HG02885 (cell line): ENCODE measurements around the gene SMIM12.

ENCODE experiments used
- ATAC-seq: cut with Tn5 transposase; IDR thresholded peaks from one replicate; pipeline ENCODE4 v1.9.1; 2021; ENCODE audit warnings: mild to moderate bottlenecking; ENCODE audit not compliant: unreplicated experiment, poor library complexity

SMIM12 gene, protein sequence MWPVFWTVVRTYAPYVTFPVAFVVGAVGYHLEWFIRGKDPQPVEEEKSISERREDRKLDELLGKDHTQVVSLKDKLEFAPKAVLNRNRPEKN

DNA sequence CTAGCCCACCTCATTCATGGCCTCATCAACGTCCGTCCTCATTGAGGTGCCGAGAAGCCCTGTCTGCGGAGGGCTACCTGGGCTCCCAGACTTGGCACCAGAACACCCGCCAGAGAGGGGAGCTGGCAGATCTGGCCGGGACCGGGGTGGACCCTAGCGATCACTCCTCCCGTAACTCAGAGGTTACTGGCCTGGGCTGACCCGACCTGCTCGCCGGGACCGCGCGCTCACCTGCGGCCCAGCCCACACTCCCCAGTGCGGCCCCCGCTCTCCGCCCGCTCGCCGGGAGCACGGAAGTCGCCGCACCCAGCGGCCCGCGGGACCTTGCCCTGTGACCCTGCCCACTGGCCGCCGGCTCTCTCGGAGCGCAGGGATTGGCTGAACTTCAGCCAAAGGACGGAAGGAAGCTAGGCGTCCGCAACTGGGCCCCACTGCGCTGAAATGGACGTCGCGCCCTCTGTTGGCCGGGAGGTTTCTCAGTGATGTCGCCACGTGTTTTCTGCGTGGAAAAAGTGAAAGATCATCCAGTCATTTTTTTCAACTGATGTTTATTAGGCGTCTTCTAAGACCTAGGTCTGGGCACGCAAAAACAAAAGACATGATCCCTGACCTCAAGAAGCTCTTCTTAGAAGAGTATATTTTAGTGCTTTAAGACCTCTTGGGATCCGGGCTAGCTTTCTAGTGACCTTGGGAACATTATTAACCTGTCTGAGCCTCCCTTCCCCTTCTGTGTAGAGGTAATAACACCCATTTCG is at the start of gene SMIM12:
SMIM12 (minus strand) TSS at position 304 of the 755 bp plus-strand sequence. CDS start 3,772 bp downstream, outside the sequence.
- ATAC-seq: peak; percentile 98

DNA sequence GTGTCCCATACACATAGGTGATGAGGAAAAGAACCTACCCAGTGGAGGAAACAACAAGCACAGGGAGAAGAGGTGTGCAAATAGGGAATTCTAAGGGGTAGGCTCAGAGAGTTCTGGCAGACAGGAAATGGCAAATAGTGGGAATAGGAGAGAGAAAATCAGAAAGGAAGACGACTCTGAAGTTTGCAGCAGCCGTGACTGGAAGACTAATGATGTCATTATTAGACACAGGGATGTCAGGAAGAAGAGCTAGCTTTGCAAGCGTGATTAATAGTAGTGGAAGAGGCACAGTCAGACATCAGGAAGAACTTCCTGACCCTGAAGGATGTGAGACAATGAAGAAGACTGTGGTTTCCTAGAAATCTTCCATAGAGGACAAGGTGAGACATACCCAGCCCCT is 48.8 kb upstream of the SMIM12 start:
- no peak for ATAC-seq

DNA sequence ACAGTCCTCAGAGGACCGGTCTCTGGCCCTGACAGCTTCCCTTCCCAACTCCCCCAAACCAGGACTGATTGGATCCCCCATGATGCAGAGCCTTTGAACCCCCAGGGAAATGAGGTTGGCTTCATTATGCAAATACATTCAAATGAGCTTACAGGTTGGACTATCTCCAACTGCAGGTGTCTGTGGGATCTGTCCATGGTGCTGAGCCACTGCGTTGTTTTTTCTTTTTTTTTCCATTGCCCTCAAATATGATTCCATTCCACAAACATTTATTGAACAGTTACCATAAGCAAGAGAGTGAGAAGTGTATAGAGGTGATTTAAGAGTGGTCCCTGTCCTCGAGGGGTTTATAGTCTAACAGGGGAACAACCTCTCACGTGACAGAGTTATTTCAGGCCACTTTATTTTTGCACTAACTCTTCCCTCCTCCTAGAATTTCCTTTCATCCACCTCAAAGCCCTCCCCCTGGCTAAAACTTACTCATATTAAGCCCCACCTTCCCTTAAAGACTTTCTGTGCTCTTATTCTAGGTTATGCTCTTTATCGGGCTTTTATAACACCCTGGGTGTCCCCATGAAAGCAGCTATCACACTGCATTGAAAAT is 48.0 kb upstream of the SMIM12 start:
- no peak for ATAC-seq

DNA sequence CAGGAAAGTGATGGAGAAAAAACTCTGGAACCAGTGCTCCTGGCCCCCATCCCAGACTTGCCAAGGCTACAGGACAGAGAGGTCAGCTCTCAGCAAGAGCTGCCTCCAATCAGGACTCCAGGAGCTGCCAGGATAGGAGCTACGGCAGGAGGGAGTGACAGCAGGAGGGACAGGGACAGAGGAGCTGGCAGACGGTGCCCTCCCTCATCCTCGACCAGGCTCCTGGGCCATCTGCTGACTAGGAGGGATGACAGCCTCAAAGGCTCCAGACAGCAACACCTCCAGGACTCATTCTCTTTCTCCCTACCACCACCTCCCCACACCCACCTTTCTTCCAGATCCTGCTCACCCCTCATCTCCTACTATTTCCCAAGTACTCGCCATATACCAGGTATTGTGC is 47.2 kb upstream of the SMIM12 start:
- no peak for ATAC-seq

DNA sequence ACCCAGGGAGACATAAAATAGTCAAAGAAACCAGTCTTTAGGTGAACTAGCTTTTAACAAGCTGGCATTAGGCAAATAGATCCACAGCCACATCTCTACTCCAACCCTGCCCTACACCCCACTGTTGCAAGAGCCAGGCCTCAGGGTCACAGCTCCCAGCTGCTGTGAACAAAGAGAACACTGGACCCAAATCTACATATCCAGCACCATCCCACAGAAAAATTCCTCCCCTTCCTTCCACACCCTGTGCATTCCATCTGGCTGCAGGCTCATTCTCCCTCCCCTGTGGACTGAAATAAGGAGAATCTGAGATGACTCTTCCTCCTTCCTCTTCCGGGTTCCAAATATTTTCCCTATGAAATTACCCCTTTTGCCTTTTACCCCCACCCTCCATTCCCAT is 46.7 kb upstream of the SMIM12 start:
- ATAC-seq: no peak

DNA sequence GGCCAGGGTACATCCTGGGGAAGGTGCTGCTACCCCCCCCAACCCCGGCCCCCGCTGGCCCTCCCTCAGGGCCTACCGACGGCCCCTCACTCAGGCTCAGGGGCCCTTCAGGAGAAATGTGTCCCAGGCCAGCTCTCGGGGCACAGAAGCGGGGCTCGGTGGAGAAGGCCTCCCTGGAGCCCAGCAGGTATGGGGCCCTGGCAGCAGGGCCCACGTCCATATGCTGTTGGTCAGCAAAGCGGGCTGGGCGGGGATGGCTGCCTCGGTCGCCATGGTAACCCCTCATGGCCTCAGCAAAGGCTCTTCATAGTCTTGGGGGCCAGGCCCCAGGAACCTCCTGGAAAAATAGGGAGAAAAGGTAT is 45.5 kb upstream of the SMIM12 start:
- ATAC-seq: no peak

DNA sequence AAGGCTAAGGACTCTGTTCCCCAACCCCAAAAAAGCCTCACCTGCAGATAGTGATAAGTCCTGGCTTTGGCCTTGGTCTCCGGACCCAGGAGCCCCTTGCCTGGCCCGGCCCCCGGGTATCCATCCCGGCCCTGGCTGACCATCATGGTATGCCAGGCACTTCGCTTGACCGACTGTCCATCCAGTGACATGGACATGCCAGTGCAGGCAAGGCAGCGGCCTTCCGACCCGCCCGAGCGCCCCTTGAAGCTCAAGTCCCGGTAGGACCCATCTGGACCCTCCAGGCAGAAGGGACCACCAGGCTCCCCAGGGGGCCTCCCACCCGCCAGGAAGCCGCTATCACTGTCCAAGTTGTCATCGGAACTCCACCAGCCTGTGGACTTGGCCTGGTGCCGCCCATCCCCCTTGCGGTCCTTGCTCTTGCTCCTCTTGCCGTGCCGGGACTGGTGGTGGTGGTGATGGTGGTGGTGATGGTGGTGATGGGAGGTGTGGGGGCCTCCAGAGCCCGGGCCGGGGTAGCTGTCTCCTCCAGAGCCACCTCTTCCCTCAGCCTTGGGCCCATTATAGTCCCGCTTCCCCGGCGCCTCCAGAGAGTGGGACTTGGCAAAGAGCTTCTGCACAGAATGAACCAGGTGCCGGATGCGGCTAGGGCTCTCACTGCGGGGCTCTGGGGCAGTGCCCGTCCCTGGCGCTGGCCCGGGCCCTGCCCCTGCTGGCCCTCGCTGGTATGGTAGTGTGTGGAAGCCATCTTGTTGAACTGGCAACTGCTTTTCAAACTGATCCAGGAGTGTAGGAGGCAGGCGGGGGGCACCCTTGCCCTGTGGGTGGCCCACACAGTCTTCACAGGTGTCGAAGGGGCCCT is 44.9 kb upstream of the SMIM12 start:
- ATAC-seq: no peak

DNA sequence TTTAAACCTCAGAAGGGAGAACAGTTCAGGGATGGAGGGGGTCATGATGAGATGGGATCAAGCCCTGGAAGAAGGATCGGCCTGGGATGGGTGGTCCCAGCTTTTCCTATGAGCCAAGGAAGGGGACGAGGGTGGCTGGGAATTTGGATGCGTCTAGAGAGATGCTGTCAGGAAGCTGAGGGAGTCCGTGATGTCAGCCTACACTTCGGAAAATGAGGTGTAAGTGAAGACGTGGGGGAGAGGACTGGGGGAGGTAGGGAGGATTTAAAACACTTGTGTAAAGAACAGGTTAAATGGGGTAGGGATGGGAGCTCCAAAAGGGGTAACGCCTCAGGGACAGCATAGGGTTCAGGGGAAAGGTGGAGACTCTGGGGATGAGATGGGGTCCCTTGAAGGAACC is 42.4 kb upstream of the SMIM12 start:
- no peak for ATAC-seq

DNA sequence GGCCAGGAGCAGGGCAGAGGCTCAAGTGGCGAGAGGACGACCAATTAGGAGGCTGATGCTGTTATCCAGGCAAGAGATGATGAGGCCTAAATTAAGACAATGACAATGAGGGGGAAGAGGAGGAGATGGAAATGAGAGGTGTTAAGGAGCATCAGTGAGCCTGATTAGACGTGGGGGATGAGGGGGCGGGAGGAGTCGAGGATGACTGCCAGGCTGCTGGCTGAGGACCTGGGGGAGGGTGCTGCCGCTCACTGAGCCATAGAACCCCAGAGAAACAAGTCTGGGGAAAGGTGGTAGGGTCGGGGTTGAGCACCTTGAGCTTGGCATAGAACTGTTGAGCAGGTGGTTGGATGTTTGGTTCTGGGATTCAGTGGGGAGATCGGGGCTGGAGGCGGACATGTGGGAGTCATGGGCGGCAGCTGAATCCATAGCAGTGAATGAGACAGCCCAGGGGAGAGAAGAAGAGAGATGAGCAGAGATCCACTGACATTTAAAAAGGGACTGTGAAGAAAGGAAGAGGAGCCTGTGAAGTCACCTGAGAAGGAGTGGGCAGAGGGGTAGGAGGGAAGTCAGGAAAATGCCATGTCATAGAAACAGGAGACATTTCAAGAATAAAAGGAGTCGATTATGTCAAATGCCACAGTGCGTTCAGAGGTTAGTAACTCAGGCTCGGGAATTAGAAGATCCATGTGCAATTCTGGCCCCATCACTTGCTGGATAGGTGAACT is 41.4 kb upstream of the SMIM12 start:
- no peak for ATAC-seq

DNA sequence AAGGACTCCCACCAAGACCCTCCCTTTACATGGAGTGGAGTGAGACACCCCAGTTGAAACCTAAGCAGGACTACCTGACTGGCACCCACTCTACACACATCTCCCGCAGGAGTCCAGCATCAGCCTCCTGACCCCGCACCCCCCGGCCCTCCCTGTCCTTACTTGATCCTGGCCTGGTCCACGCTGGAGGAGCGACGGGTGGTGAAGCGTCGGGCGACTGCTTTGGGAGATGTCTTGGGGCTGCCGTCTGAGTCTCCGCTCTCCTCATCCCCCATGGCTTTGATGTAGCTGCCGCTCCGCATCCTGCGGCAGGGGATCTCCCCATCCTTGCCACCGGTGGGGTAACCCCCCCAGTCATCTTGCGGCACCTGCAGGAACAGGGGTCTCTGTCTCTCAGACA is 40.4 kb upstream of the SMIM12 start:
- no peak for ATAC-seq

DNA sequence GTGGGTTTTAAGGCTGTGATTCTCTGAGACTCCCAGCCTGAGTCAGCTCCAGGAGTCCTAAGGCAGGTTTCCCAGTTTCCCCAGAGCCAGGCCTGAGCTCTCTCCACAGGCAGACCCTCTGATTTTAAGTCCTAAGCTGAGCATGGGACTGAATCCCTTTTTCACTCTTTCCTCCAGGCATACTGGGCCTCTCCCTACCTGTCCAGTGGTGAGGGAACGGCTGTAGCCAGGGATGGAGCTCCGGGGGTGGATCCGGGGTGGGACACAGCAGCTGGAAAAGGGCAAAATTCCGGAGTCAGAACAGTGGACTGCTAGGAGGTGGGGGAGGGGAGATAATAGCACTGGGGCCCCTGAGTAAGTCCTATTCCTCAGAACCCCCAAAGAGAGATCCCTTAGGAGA is 39.9 kb upstream of the SMIM12 start:
- no peak for ATAC-seq

DNA sequence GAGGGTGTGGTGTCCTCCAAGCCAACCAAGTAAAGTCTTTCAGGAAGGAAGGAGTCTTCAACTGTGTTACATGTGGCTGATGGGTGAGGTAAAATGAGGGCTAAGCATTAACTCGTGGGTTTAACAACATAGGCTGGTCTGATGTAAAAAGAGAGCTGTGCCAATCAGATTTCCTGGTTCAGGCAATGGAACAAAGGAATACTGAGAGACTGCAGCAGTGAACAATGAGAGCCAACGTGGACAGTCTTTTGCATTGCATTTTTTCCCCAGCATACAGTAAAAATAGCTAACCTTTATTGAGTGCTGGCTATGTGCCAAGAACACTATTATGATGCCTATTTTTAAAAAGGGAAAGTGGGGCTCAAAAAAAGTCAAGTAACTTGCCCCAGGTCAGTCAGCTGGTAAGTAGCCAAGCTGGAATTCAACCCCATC is 38.8 kb upstream of the SMIM12 start:
- ATAC-seq: no peak

DNA sequence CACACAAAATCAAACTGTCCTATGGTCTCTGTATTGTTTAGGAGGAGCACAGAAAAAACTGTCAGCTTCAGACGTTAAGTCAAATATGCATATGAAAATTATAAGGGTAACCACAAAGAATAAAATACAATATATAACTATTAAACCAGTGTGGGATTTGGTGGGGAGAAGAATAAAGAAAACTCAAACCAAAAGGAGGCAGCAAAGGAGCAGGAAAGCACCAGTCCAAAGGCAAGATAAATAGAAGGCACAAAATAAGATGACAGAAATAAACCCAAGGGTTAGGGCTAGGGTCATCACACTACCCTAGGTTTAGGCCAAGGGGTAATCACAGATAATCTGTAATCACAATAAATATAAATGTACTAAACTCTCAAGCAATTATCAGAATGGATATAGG is 37.1 kb upstream of the SMIM12 start:
- no peak for ATAC-seq

DNA sequence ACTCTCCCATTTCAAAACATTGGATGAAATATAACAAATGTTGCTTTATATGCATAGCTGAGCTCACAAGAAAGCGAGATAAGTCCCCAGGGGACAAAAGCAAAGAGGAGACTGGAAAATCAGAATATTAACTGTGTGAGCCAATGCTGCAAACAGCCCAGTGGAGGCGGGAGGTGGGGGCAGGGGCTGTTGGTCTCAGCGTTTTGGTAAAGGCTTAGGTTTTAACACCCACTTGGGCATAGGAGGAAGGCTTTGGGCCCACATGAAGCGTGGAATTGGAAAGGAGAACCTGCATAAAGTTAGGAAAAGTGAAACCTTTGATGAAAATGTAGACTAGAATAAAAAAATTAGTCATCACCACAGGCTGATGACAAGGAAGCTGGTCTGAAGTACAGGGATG is 30.2 kb upstream of the SMIM12 start:
- ATAC-seq: no peak

DNA sequence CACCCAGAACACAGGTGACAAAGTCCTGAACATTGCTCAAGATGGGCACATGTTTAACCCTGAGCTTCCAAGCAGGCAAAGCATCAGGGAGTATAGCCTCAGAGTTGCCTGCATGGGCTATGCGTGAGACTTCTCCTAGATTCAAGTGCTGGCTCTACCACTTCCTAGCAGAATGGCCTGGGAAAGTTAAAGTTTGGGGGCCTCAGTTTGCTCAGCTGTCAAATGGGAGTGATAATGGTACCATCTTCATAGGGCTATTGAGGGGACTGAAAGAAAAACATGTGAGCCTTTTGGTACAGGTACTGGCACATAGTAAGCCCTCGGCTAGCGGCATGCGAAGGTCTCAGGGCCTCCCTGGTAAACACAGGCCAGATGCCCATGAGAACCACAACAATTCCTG is 28.0 kb upstream of the SMIM12 start:
- ATAC-seq: no peak

DNA sequence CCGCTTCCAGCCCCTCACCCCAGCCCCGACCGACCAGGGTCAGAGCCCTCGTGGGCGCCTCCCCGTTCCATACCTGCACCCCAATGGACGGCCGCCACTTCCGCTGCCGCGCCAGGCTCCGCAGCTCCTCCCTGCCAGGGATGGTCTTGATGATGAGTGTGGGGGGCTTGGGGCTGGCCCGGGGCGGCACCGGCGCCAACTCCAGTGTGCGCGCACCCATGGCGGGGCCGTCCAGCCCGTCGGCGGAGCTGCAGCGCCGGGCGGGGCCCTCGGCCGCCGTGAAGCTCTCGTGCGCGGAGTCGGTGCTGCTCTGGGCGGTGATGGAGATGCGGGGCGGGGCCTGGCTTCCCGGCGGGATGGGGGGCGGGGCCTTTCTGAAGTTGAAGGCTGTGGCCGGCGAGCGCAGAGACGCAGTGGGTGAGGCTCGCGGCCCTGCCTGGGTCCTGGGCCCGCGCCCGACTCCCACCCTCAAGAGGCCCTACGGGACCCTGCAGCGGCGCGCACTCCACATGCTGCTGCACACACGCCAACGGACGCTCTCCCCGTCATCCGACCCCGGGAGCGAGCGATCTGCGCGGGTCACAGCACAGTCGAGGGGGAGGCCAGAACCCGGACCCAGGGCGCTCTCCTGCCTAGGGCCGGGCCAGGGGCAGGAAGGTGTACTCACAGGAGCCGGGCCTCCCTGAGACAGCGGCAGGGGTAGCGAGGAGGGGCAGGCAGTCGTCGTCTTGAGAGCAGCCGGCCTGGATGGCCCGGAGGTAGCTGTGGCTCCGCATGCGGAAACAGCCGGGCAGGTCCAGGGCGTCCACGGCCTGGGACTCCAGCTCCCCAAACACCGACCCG is 26.1 kb upstream of the SMIM12 start:
- no peak for ATAC-seq

DNA sequence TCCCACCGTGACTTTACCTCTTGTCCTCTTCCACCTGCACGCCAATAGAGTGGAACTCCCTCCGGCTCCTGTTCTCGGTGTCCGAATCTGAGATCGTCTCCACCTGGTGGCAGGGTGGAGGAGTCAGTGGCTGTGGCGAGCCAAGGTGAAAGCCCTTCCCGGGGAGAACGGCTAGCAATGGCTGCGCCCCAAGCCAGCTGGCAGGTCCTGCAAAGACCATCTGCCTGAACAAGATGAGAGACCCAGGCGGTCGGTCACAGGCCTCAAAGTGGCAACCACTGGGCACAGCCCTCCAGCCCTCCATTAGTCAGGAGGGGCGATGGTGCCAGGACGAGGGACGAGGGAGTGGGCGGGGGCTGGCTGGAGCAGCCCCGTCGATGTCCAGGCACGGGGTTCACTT is 25.4 kb upstream of the SMIM12 start:
- no peak for ATAC-seq

DNA sequence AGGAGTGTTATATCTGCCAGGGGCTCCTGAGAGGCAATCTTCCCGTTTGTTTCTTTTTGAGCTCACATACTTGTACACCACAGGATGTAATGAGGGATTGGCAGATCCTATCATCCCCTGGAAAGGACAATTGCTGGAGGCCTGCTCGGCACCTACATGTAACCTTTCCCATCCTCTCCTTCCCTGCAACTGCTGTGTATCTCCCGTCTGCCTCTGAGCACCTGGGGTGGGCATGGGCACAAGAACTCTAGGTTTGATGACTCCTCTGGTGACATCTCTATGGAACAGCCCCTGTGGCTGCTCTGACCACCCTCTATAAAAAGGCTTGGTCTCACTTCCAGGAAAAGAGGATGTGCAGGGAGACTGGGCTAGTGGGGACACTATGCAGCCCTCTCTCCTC is 25.0 kb upstream of the SMIM12 start:
- no peak for ATAC-seq

DNA sequence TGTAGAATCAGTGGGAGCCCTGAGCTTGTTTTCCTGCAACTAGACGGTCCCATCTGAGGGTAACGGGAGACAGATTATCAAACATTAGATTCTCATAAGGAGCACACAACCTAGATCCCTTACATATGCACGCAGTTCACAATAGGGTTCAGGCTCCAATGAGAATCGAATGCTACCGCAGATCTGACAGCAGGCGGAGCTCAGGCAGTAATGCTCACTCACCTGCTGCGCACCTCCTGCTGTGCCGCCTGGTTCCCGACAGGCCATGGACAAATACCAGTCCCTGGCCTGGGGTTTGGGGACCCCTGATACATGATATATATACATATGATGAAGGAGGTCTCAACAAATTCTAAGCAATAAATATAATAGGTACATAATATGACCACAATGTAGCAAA is 19.7 kb upstream of the SMIM12 start:
- no peak for ATAC-seq

DNA sequence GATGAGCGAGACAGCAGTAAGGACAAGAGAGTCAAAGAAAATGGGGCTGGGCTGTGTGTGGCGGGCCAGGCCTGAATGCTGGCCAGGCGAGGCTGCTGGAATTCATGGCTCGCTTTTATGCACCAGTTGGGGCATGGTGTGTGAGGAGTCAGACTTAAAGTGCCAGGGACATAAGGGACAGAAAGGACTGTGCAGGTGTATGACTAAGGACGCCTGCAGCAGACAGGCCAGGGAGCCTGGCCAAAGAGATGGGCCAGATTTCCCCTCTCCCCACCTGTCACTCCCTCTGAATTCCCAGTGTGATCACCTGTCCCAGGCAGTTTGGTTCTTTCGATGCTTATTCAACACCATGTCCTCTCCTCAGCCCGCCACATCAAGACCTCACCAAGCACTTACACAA is 16.9 kb upstream of the SMIM12 start:
- no peak for ATAC-seq
